H1 (cell line): ENCODE measurements around the gene DGKI. TPM values are rescaled to one million over a fixed set of nuclear protein-coding genes. Genes with fewer than 3 reads are reported as not detected.

Source experiments
- CTCF ChIA-PET: fragments of 300-600 bp; sonication (Branson Sonifier 250); formaldehyde crosslinking; loops from one replicate; lab custom pipeline; 2021; ENCODE audit not compliant: partially characterized antibody; lab: Charles Lee
- POLR2A ChIA-PET: fragments of 300-600 bp; sonication (Branson Sonifier 250); formaldehyde crosslinking; loops from one replicate; lab custom pipeline; 2021; ENCODE audit warnings: inconsistent platforms; ENCODE audit not compliant: partially characterized antibody; lab: Charles Lee
- DNase-seq, 2 experiments: peaks; one replicate each; pipeline versions ENCODE4 v3.0.0 to v3.0.0-alpha.2; 2010 to 2022; ENCODE audit warnings: low spot score in 2 of 2, low read depth in 1 of 2, mixed read lengths in 1 of 2
- FAIRE-seq: peaks from 2 replicates; lab custom pipeline; 2011; peaks lifted over from hg19 to GRCh38; lab: Jason Lieb, UNC
- H2AFZ ChIP-seq: 2 replicates; pipeline ENCODE4 v1.8.1; 2012; ENCODE audit warnings: low read length, inconsistent platforms
- H2AK5ac ChIP-seq: 2 replicates; pipeline ENCODE4 v1.6.1; 2013; ENCODE audit warnings: low read depth, low read length
- H2BK120ac ChIP-seq: replicated peaks from 2 replicates; pipeline ENCODE3; 2013; ENCODE audit warnings: low read depth, low read length, inconsistent platforms
- H2BK12ac ChIP-seq: 2 replicates; pipeline ENCODE4 v1.6.1; 2013; ENCODE audit warnings: low read depth, low read length
- H2BK15ac ChIP-seq: 2 replicates; pipeline ENCODE4 v1.6.1; 2013; ENCODE audit warnings: low read length
- H2BK20ac ChIP-seq: 2 replicates; pipeline ENCODE4 v1.6.1; 2013; ENCODE audit warnings: low read length
- H2BK5ac ChIP-seq: 2 replicates; pipeline ENCODE4 v1.6.1; 2013; ENCODE audit warnings: low read depth, low read length
- H3K14ac ChIP-seq: 2 replicates; pipeline ENCODE4 v1.6.1; 2013; ENCODE audit warnings: inconsistent platforms; ENCODE audit not compliant: insufficient read length
- H3K18ac ChIP-seq: 2 replicates; pipeline ENCODE4 v1.6.1; 2013; ENCODE audit warnings: low read length; ENCODE audit errors: extremely low read depth
- H3K23ac ChIP-seq: 2 replicates; pipeline ENCODE4 v1.6.1; 2013; ENCODE audit warnings: inconsistent platforms; ENCODE audit not compliant: insufficient read length
- H3K23me2 ChIP-seq: 2 replicates; pipeline ENCODE4 v1.6.1; 2013; ENCODE audit warnings: low read depth, low read length
- H3K27ac ChIP-seq: 2 replicates; pipeline ENCODE4 v1.6.1; 2011; ENCODE audit warnings: low read depth, low read length, inconsistent platforms
- H3K27me3 ChIP-seq, 4 experiments: replicated peaks in 1 of 4; 1 replicate in 1 of 4; 2 replicates in 3 of 4; pipeline versions ENCODE4 v1.6.1 to v1.8.1; 2011 to 2013; ENCODE audit warnings: low read length in 3 of 4, mild to moderate bottlenecking in 3 of 4, inconsistent platforms in 2 of 4, mixed read lengths in 2 of 4, moderate library complexity in 1 of 4; ENCODE audit not compliant: control insufficient read depth in 3 of 4, insufficient read depth in 3 of 4; ENCODE audit errors: extremely low read depth in 1 of 4
- H3K36me3 ChIP-seq, 4 experiments: 2 replicates each; pipeline versions ENCODE4 v1.6.1 to v1.8.1; 2011 to 2013; ENCODE audit warnings: mild to moderate bottlenecking in 4 of 4, low read length in 3 of 4, moderate library complexity in 2 of 4, control low read depth in 1 of 4, inconsistent platforms in 1 of 4; ENCODE audit not compliant: insufficient read depth in 4 of 4, control insufficient read depth in 2 of 4
- H3K4ac ChIP-seq: replicated peaks from 2 replicates; pipeline ENCODE3; 2013; ENCODE audit warnings: low read length, low read depth, mixed read lengths, inconsistent platforms; ENCODE audit not compliant: insufficient read length
- H3K4me1 ChIP-seq, 4 experiments: replicated peaks in 1 of 4; 1 replicate in 1 of 4; 2 replicates in 3 of 4; pipeline versions ENCODE4 v1.6.1 to v1.8.1; 2011 to 2013; ENCODE audit warnings: low read length in 3 of 4, inconsistent platforms in 2 of 4, mixed read lengths in 1 of 4; ENCODE audit not compliant: insufficient read depth in 4 of 4, control insufficient read depth in 3 of 4
- H3K4me2 ChIP-seq, 2 experiments: 2 replicates each; pipeline versions ENCODE4 v1.6.1 to v1.8.1; 2011 to 2013; ENCODE audit warnings: low read depth in 2 of 2, low read length in 2 of 2, control low read depth in 1 of 2, inconsistent platforms in 1 of 2, mild to moderate bottlenecking in 1 of 2; ENCODE audit not compliant: insufficient read depth in 1 of 2
- H3K4me3 ChIP-seq, 4 experiments: fragments of 200-600, 300-600 bp in 1 of 4; sonication (generic), shearing (Covaris generic), sonication (Bioruptor Twin) in 1 of 4; 2 replicates each; pipeline versions ENCODE4 v1.5.1 to v1.8.1; 2011 to 2016; ENCODE audit warnings: low read length in 4 of 4, low read depth in 3 of 4, control low read depth in 2 of 4, inconsistent platforms in 2 of 4, mild to moderate bottlenecking in 2 of 4, mixed read lengths in 1 of 4, moderate library complexity in 1 of 4; ENCODE audit not compliant: insufficient read depth in 2 of 4; ENCODE audit errors: extremely low read depth in 1 of 4
- H3K56ac ChIP-seq: replicated peaks from 2 replicates; pipeline ENCODE3; 2013; ENCODE audit warnings: low read depth, mild to moderate bottlenecking, mixed read lengths, low read length, inconsistent platforms; ENCODE audit not compliant: insufficient read length
- H3K79me1 ChIP-seq: 2 replicates; pipeline ENCODE4 v1.6.1; 2013; ENCODE audit warnings: low read depth, low read length, control low read depth
- H3K79me2 ChIP-seq, 2 experiments: 2 replicates each; pipeline versions ENCODE4 v1.6.1 to v1.8.1; 2012 to 2013; ENCODE audit warnings: low read length in 2 of 2, mild to moderate bottlenecking in 2 of 2, inconsistent platforms in 1 of 2; ENCODE audit not compliant: insufficient read depth in 2 of 2, control insufficient read depth in 1 of 2
- H3K9ac ChIP-seq, 4 experiments: replicated peaks in 1 of 4; 1 replicate in 1 of 4; 2 replicates in 3 of 4; pipeline versions ENCODE4 v1.6.1 to v1.8.1; 2011 to 2013; ENCODE audit warnings: low read depth in 3 of 4, low read length in 3 of 4, control low read depth in 2 of 4, mild to moderate bottlenecking in 2 of 4, moderate library complexity in 2 of 4, inconsistent platforms in 1 of 4; ENCODE audit errors: extremely low read depth in 1 of 4
- H3K9me3 ChIP-seq, 2 experiments: 2 replicates each; pipeline versions ENCODE4 v1.6.1 to v1.8.1; 2012 to 2013; ENCODE audit warnings: mild to moderate bottlenecking in 2 of 2, moderate library complexity in 2 of 2, control low read depth in 1 of 2, inconsistent platforms in 1 of 2, low read depth in 1 of 2, low read length in 1 of 2, mixed read lengths in 1 of 2; ENCODE audit not compliant: insufficient read depth in 2 of 2
- H4K20me1 ChIP-seq, 2 experiments: replicated peaks in 1 of 2; 2 replicates each; pipeline versions ENCODE3 to v1.8.1; 2011 to 2013; ENCODE audit warnings: inconsistent platforms in 2 of 2, low read length in 2 of 2, mild to moderate bottlenecking in 1 of 2; ENCODE audit not compliant: insufficient read depth in 2 of 2, control insufficient read depth in 1 of 2
- H4K5ac ChIP-seq: 2 replicates; pipeline ENCODE4 v1.6.1; 2013; ENCODE audit warnings: low read length, low read depth, mixed read lengths, inconsistent platforms; ENCODE audit not compliant: insufficient read length
- H4K8ac ChIP-seq: 2 replicates; pipeline ENCODE4 v1.8.0; 2013; ENCODE audit warnings: mild to moderate bottlenecking, moderate library complexity, low read length, inconsistent platforms; ENCODE audit not compliant: insufficient read depth; ENCODE audit errors: extremely low read depth
- H4K91ac ChIP-seq: replicated peaks from 2 replicates; pipeline ENCODE3; 2013; ENCODE audit warnings: low read length, mixed read lengths, inconsistent platforms; ENCODE audit not compliant: insufficient read length
- GTF2F1 ChIP-seq: IDR thresholded peaks from 2 replicates; pipeline ENCODE4 v1.6.1; 2012; ENCODE audit warnings: low read depth, low read length, improper control_type of control experiment, borderline replicate concordance
- POLR2A ChIP-seq, 2 experiments: IDR thresholded peaks; 1 replicate in 1 of 2; 2 replicates in 1 of 2; pipeline ENCODE4 v1.6.1; 2011; ENCODE audit warnings: low read depth in 2 of 2, low read length in 2 of 2, mild to moderate bottlenecking in 2 of 2; ENCODE audit errors: control extremely low read depth in 1 of 2
- POU5F1 ChIP-seq: IDR thresholded peaks from 2 replicates; pipeline ENCODE4 v1.6.1; 2011; ENCODE audit warnings: low read depth, mild to moderate bottlenecking, low read length, moderate library complexity
- RXRA ChIP-seq: IDR thresholded peaks from 2 replicates; pipeline ENCODE4 v1.6.1; 2011; ENCODE audit warnings: low read depth, mild to moderate bottlenecking, low read length, moderate library complexity; ENCODE audit not compliant: insufficient read depth
- WGBS, 2 experiments: shearing (Covaris generic) in 1 of 2; methylation state at CpG; one replicate each; pipeline versions ENCODE4 v1.1.6 to v1.1.7; 2013 to 2015; ENCODE audit warnings: low lambda C conversion rate in 2 of 2, mixed read lengths in 2 of 2, inconsistent platforms in 1 of 2, low coverage in 1 of 2, missing lambda C conversion rate in 1 of 2; ENCODE audit not compliant: insufficient replicate concordance in 2 of 2, insufficient coverage in 1 of 2, insufficient read length in 1 of 2; ENCODE audit errors: extremely low coverage in 1 of 2, missing lambda C conversion rate in 1 of 2; 5-methylcytosine and 5-hydroxymethylcytosine counted together
- polyA plus RNA-seq, 7 experiments: library from polyadenylated mRNA; depleted of rRNA in 3 of 7; stranded (reverse) in 5 of 7; unstranded in 2 of 7; fragments of >200 nt in 5 of 7; fragments of 200-250 nt in 2 of 7; gene quantifications; 1 replicate in 5 of 7; 2 replicates in 1 of 7; 4 replicates in 1 of 7; pipeline versions ENCODE4 v1.2.1 to v1.2.3, GENCODE V29; 2011 to 2013; ENCODE audit warnings: missing spikeins in 2 of 7, mixed read lengths in 2 of 7
- total RNA-seq: library from RNA; stranded (reverse); fragmentation: NEBNext Ultra II Directional; extraction: Animal tissue kit (Norgen Biotek cat#: 25700); gene quantifications from 2 replicates; pipeline ENCODE4 v1.2.1, GENCODE V29; 2021

The DGKI gene
- total and polyA plus RNA-seq, 2 of the 8 experiments (the other 6 are each of a cell fraction or from before 2014, with no cell fraction given), result 0.20 to 0.71 TPM

DNA sequence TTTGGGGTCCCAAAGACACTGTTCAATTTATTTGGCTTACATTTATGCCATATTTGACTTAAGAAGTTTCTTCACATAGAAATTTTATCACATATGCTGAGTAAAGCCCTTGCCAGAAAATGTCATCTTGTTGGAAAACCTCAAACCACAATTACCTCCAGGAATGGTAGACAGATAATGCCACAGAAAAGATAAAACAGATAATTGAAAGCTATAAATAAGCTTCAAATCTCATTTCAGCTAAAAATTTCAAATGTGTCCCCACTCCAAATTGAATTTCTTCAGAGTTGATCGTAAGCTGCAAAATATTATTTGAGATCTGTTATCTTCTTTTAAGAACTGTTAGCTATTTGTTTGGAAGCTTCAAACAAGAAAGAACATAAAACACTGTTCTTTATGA, 326.8 kb downstream of the DGKI start:
- no peak overlapping the region for H3K56ac ChIP-seq
- H2BK5ac ChIP-seq, result no peak overlapping the region
- no peak overlapping the region for H2AFZ ChIP-seq
- no peak overlapping the region for H2BK12ac ChIP-seq
- H4K8ac ChIP-seq, result no peak overlapping the region
- H3K36me3 ChIP-seq, result no peaks in the 10 kb centered on the region; a peak in 1 of 8 replicates
- H2BK20ac ChIP-seq, result no peak overlapping the region
- H4K5ac ChIP-seq, result no peak overlapping the region
- H3K23ac ChIP-seq, result no peak overlapping the region
- no peaks in the 10 kb centered on the region for H3K4me1 ChIP-seq
- no peaks in the 10 kb centered on the region for H4K20me1 ChIP-seq
- no peak overlapping the region for H3K14ac ChIP-seq
- no peaks in the 10 kb centered on the region for H3K79me2 ChIP-seq
- CTCF ChIA-PET, result no interaction called here
- no peaks in the 10 kb centered on the region for H3K27me3 ChIP-seq
- no peak overlapping the region for H3K4me2 ChIP-seq
- no peak overlapping the region for H2BK15ac ChIP-seq
- DNase-seq (no peak), FAIRE-seq (no peak)
- H3K9ac ChIP-seq, result no peak overlapping the region
- no peaks in the 10 kb centered on the region for H3K9me3 ChIP-seq
- POLR2A ChIA-PET, result no interaction called here
- H3K4me3 ChIP-seq, result no peak overlapping the region
- H2BK120ac ChIP-seq, result no peak overlapping the region
- no peak overlapping the region for H3K27ac ChIP-seq
- H3K4ac ChIP-seq, result no peak overlapping the region
- no peak overlapping the region for H2AK5ac ChIP-seq
- no peaks in the 10 kb centered on the region for H3K79me1 ChIP-seq
- no peak overlapping the region for H4K91ac ChIP-seq
- H3K23me2 ChIP-seq, result no peaks in the 10 kb centered on the region
- WGBS, 2 experiments, result 97% methylated on average over 1 of the region's 1 CpG; no CpG with 5 or more reads in 1 of the 2 experiments
- H3K18ac ChIP-seq, result no peak overlapping the region
- TF ChIP-seq POLR2A (IDR thresholded peaks at IDR 0.05; ENCODE audit: control extremely low read depth in 1 of 2, low read depth in 2 of 2, low read length in 2 of 2), result no peak
- no peak for TF ChIP-seq RXRA
- TF ChIP-seq POU5F1, result no peak
- TF ChIP-seq GTF2F1, result no peak
